ENCODE data around the gene LOC101059915.

The LOC101059915 gene

GRCh38 chrX:71634366-71634765 is 33.0 kb upstream of the LOC101059915 start:
- Mint-ChIP-seq H3K27ac (ENCODE audit: unreplicated experiment) (no peak overlapping the region), H3K4me3 (ENCODE audit: unreplicated experiment) (no peak overlapping the region), H3K9me3 (ENCODE audit: low read depth) (peaks cover 6% of the 10 kb centered on the region), H3K4me1 (ENCODE audit: low read depth) (peaks cover 4% of the 10 kb centered on the region), H3K27me3 (ENCODE audit: low read depth) (no peaks in the 10 kb centered on the region), H3K36me3 (ENCODE audit: low read depth) (no peaks in the 10 kb centered on the region)
- TF ChIP-seq CTCF (IDR thresholded peaks at IDR 0.05), result no peak
- DNase-seq (ENCODE audit: low spot score), result no peak

- H3K27ac Mint-ChIP-seq (ENCODE audit: unreplicated experiment), result no peak overlapping the region
- no peak overlapping the region for H3K4me3 Mint-ChIP-seq (ENCODE audit: unreplicated experiment)
- no peaks in the 10 kb centered on the region for H3K36me3 Mint-ChIP-seq (ENCODE audit: low read depth)
- TF ChIP-seq CTCF (IDR thresholded peaks at IDR 0.05), result no peak
- H3K9me3 Mint-ChIP-seq (ENCODE audit: low read depth), result peaks cover 10% of the 10 kb centered on the region
- peaks cover 4% of the 10 kb centered on the region for H3K4me1 Mint-ChIP-seq (ENCODE audit: low read depth)
- no peaks in the 10 kb centered on the region for H3K27me3 Mint-ChIP-seq (ENCODE audit: low read depth)
- no peak for DNase-seq (ENCODE audit: low spot score)
Measured at GRCh38 chrX:71636438-71637252, 30.7 kb upstream of the LOC101059915 start.

- TF ChIP-seq CTCF (IDR thresholded peaks at IDR 0.05), result no peak
- H3K4me1 Mint-ChIP-seq (ENCODE audit: low read depth), result peaks cover 4% of the 10 kb centered on the region
- H3K4me3 Mint-ChIP-seq (ENCODE audit: unreplicated experiment), result no peak overlapping the region
- no peaks in the 10 kb centered on the region for H3K27me3 Mint-ChIP-seq (ENCODE audit: low read depth)
- no peak for DNase-seq (ENCODE audit: low spot score)
- H3K27ac Mint-ChIP-seq (ENCODE audit: unreplicated experiment), result no peak overlapping the region
- H3K36me3 Mint-ChIP-seq (ENCODE audit: low read depth), result no peaks in the 10 kb centered on the region
- H3K9me3 Mint-ChIP-seq (ENCODE audit: low read depth), result peaks cover 6% of the 10 kb centered on the region
Measured at GRCh38 chrX:71637253-71637618, 30.1 kb upstream of the LOC101059915 start.

- TF ChIP-seq CTCF (IDR thresholded peaks at IDR 0.05), result no peak
- Mint-ChIP-seq H3K9me3 (ENCODE audit: low read depth) (peaks cover 9% of the 10 kb centered on the region), H3K36me3 (ENCODE audit: low read depth) (no peaks in the 10 kb centered on the region), H3K27me3 (ENCODE audit: low read depth) (no peaks in the 10 kb centered on the region), H3K4me3 (ENCODE audit: unreplicated experiment) (no peak overlapping the region), H3K4me1 (ENCODE audit: low read depth) (peaks cover 4% of the 10 kb centered on the region), H3K27ac (ENCODE audit: unreplicated experiment) (peak overlapping the region; percentile 69)
- DNase-seq (ENCODE audit: low spot score), result no peak
Measured at GRCh38 chrX:71637848-71638247, 29.5 kb upstream of the LOC101059915 start.

GRCh38 chrX:71638409-71638808 is 28.9 kb upstream of the LOC101059915 start:
- H3K9me3 Mint-ChIP-seq (ENCODE audit: low read depth), result peaks cover 9% of the 10 kb centered on the region
- no peak for DNase-seq (ENCODE audit: low spot score)
- H3K36me3 Mint-ChIP-seq (ENCODE audit: low read depth), result no peaks in the 10 kb centered on the region
- no peak overlapping the region for H3K27ac Mint-ChIP-seq (ENCODE audit: unreplicated experiment)
- no peak for TF ChIP-seq CTCF (IDR thresholded peaks at IDR 0.05)
- H3K4me1 Mint-ChIP-seq (ENCODE audit: low read depth), result peaks cover 4% of the 10 kb centered on the region
- H3K27me3 Mint-ChIP-seq (ENCODE audit: low read depth), result no peaks in the 10 kb centered on the region
- H3K4me3 Mint-ChIP-seq (ENCODE audit: unreplicated experiment), result no peak overlapping the region
